Glomerular visceral epithelial cell (primary cell): Measurements from ENCODE around the gene THAP12.

Source experiments
- DNase-seq: peaks from one replicate; pipeline ENCODE4 v3.0.0-alpha.2; 2016; ENCODE audit errors: extremely low spot score

Gene THAP12

GRCh38 chr11:76380159-76380976 is 564 bp downstream of the THAP12 start:
- DNase-seq, result peak; percentile 5

- DNase-seq, result no peak
Measured at GRCh38 chr11:76379807-76380158, 1.1 kb downstream of the THAP12 start.

GRCh38 chr11:76376746-76377558 is 4.0 kb downstream of the THAP12 start:
- no peak for DNase-seq

GRCh38 chr11:76371170-76371569 is 9.8 kb downstream of the THAP12 start:
- DNase-seq, result peak; percentile 31

GRCh38 chr11:76369406-76369805 is 11.5 kb downstream of the THAP12 start:
- DNase-seq, result no peak

GRCh38 chr11:76368490-76368889 is 12.4 kb downstream of the THAP12 start:
- DNase-seq, result no peak

GRCh38 chr11:76365038-76365679 is 15.8 kb downstream of the THAP12 start:
- no peak for DNase-seq

- DNase-seq, result no peak
Measured at GRCh38 chr11:76362716-76363115, 18.2 kb downstream of the THAP12 start.

- no peak for DNase-seq
Measured at GRCh38 chr11:76361776-76362175, 19.2 kb downstream of the THAP12 start.

- DNase-seq, result no peak
Measured at GRCh38 chr11:76361374-76361773, 19.6 kb downstream of the THAP12 start.

GRCh38 chr11:76355172-76355571 is 25.8 kb downstream of the THAP12 start:
- DNase-seq, result no peak

GRCh38 chr11:76348348-76348747 is 32.6 kb downstream of the THAP12 start:
- no peak for DNase-seq

GRCh38 chr11:76347466-76347865 is 33.5 kb downstream of the THAP12 start:
- no peak for DNase-seq

GRCh38 chr11:76339221-76339620 is 41.7 kb downstream of the THAP12 start:
- no peak for DNase-seq

GRCh38 chr11:76337923-76338322 is 43.0 kb downstream of the THAP12 start:
- no peak for DNase-seq

- no peak for DNase-seq
Measured at GRCh38 chr11:76337469-76337868, 43.5 kb downstream of the THAP12 start.

- no peak for DNase-seq
Measured at GRCh38 chr11:76336597-76336996, 44.3 kb downstream of the THAP12 start.

- DNase-seq, result no peak
Measured at GRCh38 chr11:76335842-76336241, 45.1 kb downstream of the THAP12 start.

GRCh38 chr11:76334826-76335389 is 46.0 kb downstream of the THAP12 start:
- DNase-seq, result no peak

GRCh38 chr11:76330651-76331050 is 50.3 kb downstream of the THAP12 start:
- no peak for DNase-seq

- DNase-seq, result no peak
Measured at GRCh38 chr11:76329983-76330382, 50.9 kb downstream of the THAP12 start.

GRCh38 chr11:76329084-76329648 is 51.8 kb downstream of the THAP12 start:
- peak; percentile 47 for DNase-seq
